Suprapubic skin (tissue), 4 donors: ENCODE data around the gene SIDT1.

ENCODE experiments used
- EP300 ChIP-seq: sonication (generic); formaldehyde crosslinking; IDR thresholded peaks from one replicate; pipeline ENCODE4 v1.6.1; 2017; ENCODE audit warnings: antibody characterized with exemption
- POLR2AphosphoS5 ChIP-seq, 3 donors: sonication (generic); formaldehyde crosslinking; IDR thresholded peaks; one replicate each; pipeline ENCODE4 v1.6.1; 2017; ENCODE audit warnings: antibody characterized with exemption in 3 of 3
- TF ChIP-seq, protein P1 (sequence below), 2 donors: fragments of 200-600 bp in 1 of 2; fragments of 450-650 bp in 1 of 2; sonication (generic) in 1 of 2; IDR thresholded peaks; one replicate each; pipeline ENCODE4 v1.5.1; 2016 to 2019; ENCODE audit warnings: antibody characterized with exemption in 2 of 2, mild to moderate bottlenecking in 1 of 2, moderate library complexity in 1 of 2

DNA sequence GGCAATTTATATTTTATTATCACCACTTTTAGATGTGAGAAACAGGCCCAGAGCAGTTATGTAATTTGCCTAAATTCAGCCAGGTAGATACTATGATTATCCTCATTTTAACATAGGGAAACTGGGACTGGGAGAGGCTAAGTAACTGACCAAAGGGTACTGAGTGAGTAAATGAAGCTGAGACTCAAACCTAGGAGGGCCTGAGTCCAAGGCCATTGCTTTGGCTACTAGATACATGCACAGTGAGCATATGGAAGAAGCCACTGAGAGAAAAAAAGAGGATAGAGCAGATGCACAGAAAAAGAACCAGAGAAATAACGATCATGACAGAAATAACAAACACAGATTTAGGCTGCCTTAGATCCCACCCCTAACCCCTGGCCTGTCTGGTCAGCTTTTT lies 130.5 kb downstream of the SIDT1 start:
- TF ChIP-seq, protein P1, sequence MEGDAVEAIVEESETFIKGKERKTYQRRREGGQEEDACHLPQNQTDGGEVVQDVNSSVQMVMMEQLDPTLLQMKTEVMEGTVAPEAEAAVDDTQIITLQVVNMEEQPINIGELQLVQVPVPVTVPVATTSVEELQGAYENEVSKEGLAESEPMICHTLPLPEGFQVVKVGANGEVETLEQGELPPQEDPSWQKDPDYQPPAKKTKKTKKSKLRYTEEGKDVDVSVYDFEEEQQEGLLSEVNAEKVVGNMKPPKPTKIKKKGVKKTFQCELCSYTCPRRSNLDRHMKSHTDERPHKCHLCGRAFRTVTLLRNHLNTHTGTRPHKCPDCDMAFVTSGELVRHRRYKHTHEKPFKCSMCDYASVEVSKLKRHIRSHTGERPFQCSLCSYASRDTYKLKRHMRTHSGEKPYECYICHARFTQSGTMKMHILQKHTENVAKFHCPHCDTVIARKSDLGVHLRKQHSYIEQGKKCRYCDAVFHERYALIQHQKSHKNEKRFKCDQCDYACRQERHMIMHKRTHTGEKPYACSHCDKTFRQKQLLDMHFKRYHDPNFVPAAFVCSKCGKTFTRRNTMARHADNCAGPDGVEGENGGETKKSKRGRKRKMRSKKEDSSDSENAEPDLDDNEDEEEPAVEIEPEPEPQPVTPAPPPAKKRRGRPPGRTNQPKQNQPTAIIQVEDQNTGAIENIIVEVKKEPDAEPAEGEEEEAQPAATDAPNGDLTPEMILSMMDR (IDR thresholded peaks at IDR 0.05): no peak
- TF ChIP-seq POLR2AphosphoS5 (IDR thresholded peaks at IDR 0.05) (no peak), EP300 (no peak)
